Endothelial cell of umbilical vein (primary cell): ENCODE data around the gene CMPK2. TPM values are rescaled to one million over a fixed set of nuclear protein-coding genes. Genes with fewer than 3 reads are reported as not detected.

Source experiments
- BruUV-seq: library from RNA; stranded (reverse); fragments of 400-500 nt; replicated peaks from 2 replicates; lab custom pipeline; 2021; lab: Mats Ljungman, UMichigan
- CTCF ChIA-PET: fragments of 300-600, 350-600 bp; sonication (Branson Sonifier 250); formaldehyde crosslinking; loops from one replicate; lab custom pipeline; 2021; ENCODE audit warnings: antibody characterized with exemption, inconsistent platforms; lab: Charles Lee
- POLR2A ChIA-PET: fragments of 300-600, 350-600 bp; sonication (Branson Sonifier 250); formaldehyde crosslinking; loops from one replicate; lab custom pipeline; 2021; ENCODE audit warnings: antibody characterized with exemption, inconsistent platforms; lab: Charles Lee
- DNase-seq: peaks from one replicate; pipeline ENCODE4 v3.0.0-alpha.2; 2011; ENCODE audit warnings: low read depth, low spot score
- FAIRE-seq: peaks from 2 replicates; lab custom pipeline; 2011; peaks lifted over from hg19 to GRCh38; lab: Jason Lieb, UNC
- H2AFZ ChIP-seq: 2 replicates; pipeline ENCODE4 v1.6.0; 2012; ENCODE audit warnings: low read depth, low read length, control low read depth, inconsistent platforms
- H3K27ac ChIP-seq: 2 replicates; pipeline ENCODE4 v1.5.1; 2011; ENCODE audit warnings: low read depth, mild to moderate bottlenecking, control low read depth, low read length, moderate library complexity; ENCODE audit not compliant: insufficient read depth
- H3K27me3 ChIP-seq, 2 experiments: 2 replicates each; pipeline versions ENCODE4 v1.6.0 to v1.6.1; 2011; ENCODE audit warnings: low read length in 2 of 2, mixed read lengths in 1 of 2; ENCODE audit not compliant: control insufficient read depth in 2 of 2, insufficient read depth in 2 of 2
- H3K36me3 ChIP-seq, 2 experiments: 2 replicates in 1 of 2; 3 replicates in 1 of 2; pipeline ENCODE4 v1.5.1; 2011; ENCODE audit warnings: low read length in 2 of 2, mild to moderate bottlenecking in 1 of 2, moderate library complexity in 1 of 2; ENCODE audit not compliant: control insufficient read depth in 2 of 2, insufficient read depth in 2 of 2; ENCODE audit errors: extremely low read depth in 1 of 2
- H3K4me1 ChIP-seq: 3 replicates; pipeline ENCODE4 v1.5.1; 2011; ENCODE audit warnings: mild to moderate bottlenecking, low read length; ENCODE audit not compliant: control insufficient read depth, insufficient read depth; ENCODE audit errors: extremely low read depth
- H3K4me2 ChIP-seq: 2 replicates; pipeline ENCODE4 v1.6.1; 2011; ENCODE audit warnings: low read length, control low read depth, mixed read lengths; ENCODE audit not compliant: insufficient read depth
- H3K4me3 ChIP-seq, 3 experiments: fragments of 200-600 bp in 1 of 3; sonication (generic), shearing (Covaris generic) in 1 of 3; replicated peaks in 1 of 3; 2 replicates each; pipeline ENCODE4 v1.5.1; 2011 to 2016; ENCODE audit warnings: control low read depth in 3 of 3, low read length in 3 of 3, mild to moderate bottlenecking in 2 of 3, inconsistent platforms in 1 of 3, low read depth in 1 of 3, moderate library complexity in 1 of 3; ENCODE audit not compliant: insufficient read depth in 1 of 3
- H3K79me2 ChIP-seq: 2 replicates; pipeline ENCODE4 v1.6.0; 2012; ENCODE audit warnings: low read length, inconsistent platforms; ENCODE audit not compliant: control insufficient read depth, insufficient read depth
- H3K9ac ChIP-seq: replicated peaks from 2 replicates; pipeline ENCODE3; 2011; ENCODE audit warnings: low read length, control low read depth; ENCODE audit not compliant: insufficient read depth; ENCODE audit errors: extremely low read depth
- H3K9me1 ChIP-seq: replicated peaks from 3 replicates; pipeline ENCODE4 v1.6.0; 2011; ENCODE audit warnings: mild to moderate bottlenecking, low read length; ENCODE audit not compliant: control insufficient read depth, insufficient read depth; ENCODE audit errors: extremely low read depth
- H3K9me3 ChIP-seq: replicated peaks from 2 replicates; pipeline ENCODE4 v1.5.1; 2012; ENCODE audit warnings: low read length, inconsistent platforms; ENCODE audit not compliant: control insufficient read depth, insufficient read depth
- H4K20me1 ChIP-seq: replicated peaks from 2 replicates; pipeline ENCODE3; 2011; ENCODE audit warnings: mild to moderate bottlenecking, low read length; ENCODE audit not compliant: control insufficient read depth, insufficient read depth; ENCODE audit errors: extremely low read depth
- EZH2 ChIP-seq: IDR thresholded peaks from 2 replicates; pipeline ENCODE4 v1.6.1; 2012; ENCODE audit warnings: borderline replicate concordance, low read depth, mild to moderate bottlenecking, moderate library complexity, low read length, inconsistent platforms; ENCODE audit not compliant: severe bottlenecking
- FOS ChIP-seq: IDR thresholded peaks from 2 replicates; pipeline ENCODE4 v1.6.1; 2011; ENCODE audit warnings: mild to moderate bottlenecking, low read length, moderate library complexity, borderline replicate concordance; ENCODE audit not compliant: insufficient read depth
- GATA2 ChIP-seq: IDR thresholded peaks from 2 replicates; pipeline ENCODE4 v1.7.0; 2011; ENCODE audit warnings: low read depth, mild to moderate bottlenecking, moderate library complexity, mixed read lengths, low read length; ENCODE audit not compliant: insufficient read length, insufficient read depth
- JUN ChIP-seq: IDR thresholded peaks from 2 replicates; pipeline ENCODE4 v1.6.1; 2011; ENCODE audit warnings: borderline replicate concordance, low read depth; ENCODE audit not compliant: insufficient read length, insufficient read depth
- MAX ChIP-seq: IDR thresholded peaks from 2 replicates; pipeline ENCODE4 v1.6.1; 2011; ENCODE audit not compliant: insufficient read depth, insufficient read length
- MYC ChIP-seq: IDR thresholded peaks from one replicate; pipeline ENCODE4 v1.6.1; 2011; ENCODE audit warnings: mild to moderate bottlenecking, low read depth, low read length
- POLR2A ChIP-seq: IDR thresholded peaks from 2 replicates; pipeline ENCODE4 v1.6.1; 2012; ENCODE audit warnings: low read depth, mild to moderate bottlenecking, control low read depth, low read length
- POLR2AphosphoS5 ChIP-seq: IDR thresholded peaks from 2 replicates; pipeline ENCODE4 v1.6.1; 2012; ENCODE audit warnings: low read depth, mild to moderate bottlenecking, control low read depth, low read length, moderate library complexity; ENCODE audit not compliant: insufficient read depth
- dilution Hi-C: fragments of 300-500 bp; cut with MboI; formaldehyde crosslinking; loops from one replicate; pipeline ENCODE4 v1.15.0; 2019; ENCODE audit warnings: low sequenced_read_pairs; ENCODE audit not compliant: extremely low pct_ligation_motif_present
- intact Hi-C: fragments of 100-400 bp; cut with micrococcal nuclease; formaldehyde crosslinking; loops from one replicate; pipeline ENCODE4 v1.10.0; 2022
- polyA plus RNA-seq, 4 experiments: library from polyadenylated mRNA; depleted of rRNA in 3 of 4; stranded (reverse) in 3 of 4; unstranded in 1 of 4; fragments of >200 nt; gene quantifications; 2 replicates each; pipeline versions ENCODE4 v1.2.1 to v1.2.3, GENCODE V29; 2011 to 2012; ENCODE audit warnings: missing spikeins in 1 of 4
- total RNA-seq: library from RNA; stranded (reverse); gene quantifications from 2 replicates; pipeline ENCODE4 v1.2.3, GENCODE V29; 2021
- TF ChIP-seq, protein P1 (sequence below), 2 donors: IDR thresholded peaks; 1 replicate in 1 of 2; 2 replicates in 1 of 2; pipeline ENCODE4 v1.5.1; 2011; ENCODE audit warnings: low read length in 2 of 2, mild to moderate bottlenecking in 2 of 2, moderate library complexity in 2 of 2, control low read depth in 1 of 2, inconsistent platforms in 1 of 2, low read depth in 1 of 2; ENCODE audit not compliant: insufficient read depth in 1 of 2; ENCODE audit errors: extremely low read depth in 1 of 2

CMPK2 gene
- total and polyA plus RNA-seq, 2 donors (not counting 3 experiments of a cell fraction or from before 2014, with no cell fraction given): 0.15 to 0.69 TPM

DNA sequence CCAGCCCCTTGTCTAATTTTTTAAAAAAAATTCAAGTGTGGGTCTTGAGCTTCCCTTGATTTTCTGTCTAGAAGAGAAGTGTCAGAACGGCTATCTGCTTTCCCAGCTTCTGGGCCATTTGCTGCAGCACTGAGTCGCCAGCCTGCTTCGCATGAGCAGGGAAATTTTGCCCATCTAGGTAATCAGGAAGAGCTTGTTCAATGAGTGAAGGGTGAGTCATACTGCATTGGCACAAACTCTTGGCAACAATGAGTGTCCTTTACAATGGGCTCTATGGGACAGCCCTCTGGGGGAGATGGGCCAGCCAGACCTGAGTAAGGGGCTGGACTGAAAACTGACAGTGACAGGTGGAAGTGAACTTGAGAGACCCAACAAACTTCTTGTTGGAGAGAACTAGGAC lies 49.1 kb upstream of the CMPK2 start:
- Histone ChIP-seq H3K9me3 (no peaks in the 10 kb centered on the region), H3K9me1 (no peaks in the 10 kb centered on the region), H3K27me3 (peaks cover 0 to 9% of the 10 kb centered on the region in 2 experiments), H2AFZ (no peak overlapping the region), H3K79me2 (no peaks in the 10 kb centered on the region), H3K4me2 (no peak overlapping the region), H4K20me1 (no peaks in the 10 kb centered on the region), H3K36me3 (no peaks in the 10 kb centered on the region), H3K9ac (no peak overlapping the region), H3K4me3 (no peak overlapping the region), H3K27ac (no peak overlapping the region), H3K4me1 (no peaks in the 10 kb centered on the region)
- FAIRE-seq (peak; percentile 72), DNase-seq (peak; percentile 60)
- intact Hi-C loops: loop anchor here (5.0 kb wide), 2 partner anchors 112 to 1762 kb away; no protein-coding TSS in a partner anchor
- TF ChIP-seq POLR2A (no peak), MAX (no peak), JUN (peak; percentile 91), GATA2 (no peak), FOS (peak; percentile 41)
- dilution Hi-C loops: no loop called here
- no TSS peak for BruUV-seq
- POLR2A ChIA-PET: no interaction called here
- CTCF ChIA-PET: interaction anchor here (0.8 to 4.7 kb wide), 7 partner anchors 13 to 136 kb away, joined by 3 to 40 read pairs (median 8); no protein-coding TSS in a partner anchor

DNA sequence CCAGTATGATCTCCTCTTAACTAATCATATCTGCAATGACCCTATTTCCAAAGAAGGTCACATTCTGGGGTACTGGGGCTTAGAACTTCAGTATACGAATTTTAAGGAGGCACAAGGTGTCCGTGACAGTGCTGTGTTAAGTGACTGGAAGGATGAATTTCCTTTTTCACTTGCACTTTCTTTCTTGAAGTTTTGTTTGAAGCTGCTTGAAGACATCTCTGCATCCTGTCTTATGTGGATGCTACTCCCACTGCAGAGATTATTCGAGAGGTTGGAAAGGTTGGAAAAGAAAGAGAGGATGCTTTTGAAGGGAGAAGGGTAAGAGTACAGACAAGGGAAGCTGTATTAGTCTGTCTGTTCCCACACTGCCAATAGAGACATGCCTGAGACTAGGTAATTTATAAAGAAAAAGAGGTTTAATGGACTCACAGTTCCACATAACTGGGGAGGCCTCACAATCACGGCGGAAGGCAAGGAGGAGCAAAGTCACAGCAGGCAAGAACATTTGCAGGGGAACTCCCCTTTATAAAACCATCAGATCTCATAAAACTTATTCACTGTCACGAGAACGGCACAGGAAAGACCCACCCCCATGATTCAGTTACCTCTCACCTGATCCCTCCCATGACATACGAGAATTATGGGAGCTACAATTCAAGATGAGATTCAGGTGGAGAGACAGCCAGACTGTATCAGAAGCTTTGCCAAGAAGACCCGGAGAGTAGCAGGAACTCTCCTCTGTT lies 47.9 kb upstream of the CMPK2 start:
- intact Hi-C loops: no loop called here

More for the DNA sequence above, 47.9 kb upstream of the CMPK2 start:
- DNase-seq (no peak), FAIRE-seq (no peak)
- no peaks in the 10 kb centered on the region for H3K79me2 ChIP-seq
- BruUV-seq: no TSS peak
- H3K9me3 ChIP-seq: no peaks in the 10 kb centered on the region
- dilution Hi-C loops: no loop called here
- ChIA-PET CTCF (interaction anchor here (0.9 to 1.2 kb wide), 3 partner anchors 12 to 17 kb away, joined by 3 to 4 read pairs (median 3); no protein-coding TSS in a partner anchor), POLR2A (no interaction called here)
- no peaks in the 10 kb centered on the region for H3K4me1 ChIP-seq
- H3K27me3 ChIP-seq: peaks cover 2 to 10% of the 10 kb centered on the region in 2 experiments
- TF ChIP-seq MYC: no peak
- no peak for TF ChIP-seq POLR2A
- TF ChIP-seq GATA2: no peak
- TF ChIP-seq, protein P1, sequence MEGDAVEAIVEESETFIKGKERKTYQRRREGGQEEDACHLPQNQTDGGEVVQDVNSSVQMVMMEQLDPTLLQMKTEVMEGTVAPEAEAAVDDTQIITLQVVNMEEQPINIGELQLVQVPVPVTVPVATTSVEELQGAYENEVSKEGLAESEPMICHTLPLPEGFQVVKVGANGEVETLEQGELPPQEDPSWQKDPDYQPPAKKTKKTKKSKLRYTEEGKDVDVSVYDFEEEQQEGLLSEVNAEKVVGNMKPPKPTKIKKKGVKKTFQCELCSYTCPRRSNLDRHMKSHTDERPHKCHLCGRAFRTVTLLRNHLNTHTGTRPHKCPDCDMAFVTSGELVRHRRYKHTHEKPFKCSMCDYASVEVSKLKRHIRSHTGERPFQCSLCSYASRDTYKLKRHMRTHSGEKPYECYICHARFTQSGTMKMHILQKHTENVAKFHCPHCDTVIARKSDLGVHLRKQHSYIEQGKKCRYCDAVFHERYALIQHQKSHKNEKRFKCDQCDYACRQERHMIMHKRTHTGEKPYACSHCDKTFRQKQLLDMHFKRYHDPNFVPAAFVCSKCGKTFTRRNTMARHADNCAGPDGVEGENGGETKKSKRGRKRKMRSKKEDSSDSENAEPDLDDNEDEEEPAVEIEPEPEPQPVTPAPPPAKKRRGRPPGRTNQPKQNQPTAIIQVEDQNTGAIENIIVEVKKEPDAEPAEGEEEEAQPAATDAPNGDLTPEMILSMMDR (IDR thresholded peaks at IDR 0.05; ENCODE audit: extremely low read depth in 1 of 2, insufficient read depth in 1 of 2, low read depth in 1 of 2, low read length in 2 of 2): no peak
- TF ChIP-seq JUN: no peak
- TF ChIP-seq FOS: no peak
- TF ChIP-seq POLR2AphosphoS5: no peak
- TF ChIP-seq EZH2: no peak
- no peak for TF ChIP-seq MAX
- no peak overlapping the region for H3K4me3 ChIP-seq
- H3K27ac ChIP-seq: no peak overlapping the region
- H3K4me2 ChIP-seq: no peak overlapping the region
- H2AFZ ChIP-seq: no peak overlapping the region
- no peaks in the 10 kb centered on the region for H4K20me1 ChIP-seq
- no peaks in the 10 kb centered on the region for H3K36me3 ChIP-seq
- no peak overlapping the region for H3K9ac ChIP-seq
- H3K9me1 ChIP-seq: no peaks in the 10 kb centered on the region
